Neutrophil (primary cell): Measurements from ENCODE around the gene NEU4.
"Not testable (repeated sequence)": the region's sequence is repeated elsewhere in the genome, so short reads cannot be mapped to it uniquely, and the experiment has no call there.

Source experiments
- H3K27ac ChIP-seq: fragments of 200-600 bp; sonication (generic); 2 replicates; pipeline ENCODE4 v1.5.1; 2016; ENCODE audit warnings: mild to moderate bottlenecking, moderate library complexity
- H3K27me3 ChIP-seq: fragments of 200-600 bp; sonication (generic); 2 replicates; pipeline ENCODE4 v1.6.0; 2016; ENCODE audit warnings: mild to moderate bottlenecking
- H3K36me3 ChIP-seq: fragments of 200-600 bp; sonication (generic); 2 replicates; pipeline ENCODE4 v1.5.1; 2017
- H3K4me1 ChIP-seq, 2 experiments: fragments of 200-600 bp in 1 of 2; sonication (generic) in 1 of 2; 1 replicate in 1 of 2; 2 replicates in 1 of 2; pipeline versions ENCODE4 v1.5.1 to v1.6.1; 2013 to 2016; ENCODE audit warnings: low read depth in 1 of 2, low read length in 1 of 2, mild to moderate bottlenecking in 1 of 2, moderate library complexity in 1 of 2; ENCODE audit not compliant: control insufficient read depth in 1 of 2, insufficient read depth in 1 of 2
- H3K4me3 ChIP-seq, 2 experiments: fragments of 200-600 bp in 1 of 2; sonication (generic) in 1 of 2; 1 replicate in 1 of 2; 2 replicates in 1 of 2; pipeline ENCODE4 v1.5.1; 2013 to 2016; ENCODE audit warnings: low read depth in 1 of 2, low read length in 1 of 2, mild to moderate bottlenecking in 1 of 2, moderate library complexity in 1 of 2
- H3K9me3 ChIP-seq: fragments of 200-600 bp; sonication (generic); 2 replicates; pipeline ENCODE4 v1.5.1; 2016
- CTCF ChIP-seq: fragments of 200-600 bp; sonication (generic); IDR thresholded peaks from 2 replicates; pipeline ENCODE4 v1.5.1; 2016; ENCODE audit warnings: antibody characterized with exemption

Gene NEU4

DNA sequence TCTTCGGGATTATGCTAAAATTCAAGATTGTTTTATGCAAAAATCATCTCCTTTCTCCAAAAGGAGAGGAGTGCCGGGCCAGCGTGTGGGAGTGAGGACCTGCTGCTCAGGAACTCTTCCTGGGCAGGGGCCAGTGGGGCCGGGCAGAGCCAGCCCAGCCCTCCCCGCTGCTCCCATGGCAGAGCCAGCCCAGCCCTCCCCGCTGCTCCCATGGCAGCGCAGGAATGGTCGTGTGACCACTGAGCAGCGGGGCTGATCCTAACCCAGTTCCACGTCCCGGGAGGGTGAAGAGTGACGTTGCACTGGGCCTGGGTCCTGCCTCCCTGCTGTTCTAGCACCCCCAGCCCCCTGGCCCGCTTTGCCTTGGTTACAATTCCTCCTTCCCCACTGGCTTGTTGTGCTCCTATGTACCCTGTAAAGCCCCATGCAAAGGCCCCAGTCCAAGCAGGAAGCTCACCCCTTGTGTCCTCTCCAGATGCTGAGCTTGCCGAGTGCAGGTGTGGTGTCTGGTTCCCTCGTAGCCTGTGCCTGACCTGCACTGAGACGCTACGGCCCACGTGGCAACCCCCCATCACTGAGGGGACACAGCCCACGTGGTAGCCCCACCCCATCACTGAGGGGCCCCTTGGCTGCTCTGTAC, 11.4 kb upstream of the NEU4 start:
- H3K27ac ChIP-seq = no peak overlapping the region
- H3K36me3 ChIP-seq = no peaks in the 10 kb centered on the region
- peaks cover 12% of the 10 kb centered on the region for H3K27me3 ChIP-seq
- no peaks in the 10 kb centered on the region for H3K4me1 ChIP-seq
- no peak for TF ChIP-seq CTCF
- H3K4me3 ChIP-seq = no peak overlapping the region
- no peaks in the 10 kb centered on the region for H3K9me3 ChIP-seq

DNA sequence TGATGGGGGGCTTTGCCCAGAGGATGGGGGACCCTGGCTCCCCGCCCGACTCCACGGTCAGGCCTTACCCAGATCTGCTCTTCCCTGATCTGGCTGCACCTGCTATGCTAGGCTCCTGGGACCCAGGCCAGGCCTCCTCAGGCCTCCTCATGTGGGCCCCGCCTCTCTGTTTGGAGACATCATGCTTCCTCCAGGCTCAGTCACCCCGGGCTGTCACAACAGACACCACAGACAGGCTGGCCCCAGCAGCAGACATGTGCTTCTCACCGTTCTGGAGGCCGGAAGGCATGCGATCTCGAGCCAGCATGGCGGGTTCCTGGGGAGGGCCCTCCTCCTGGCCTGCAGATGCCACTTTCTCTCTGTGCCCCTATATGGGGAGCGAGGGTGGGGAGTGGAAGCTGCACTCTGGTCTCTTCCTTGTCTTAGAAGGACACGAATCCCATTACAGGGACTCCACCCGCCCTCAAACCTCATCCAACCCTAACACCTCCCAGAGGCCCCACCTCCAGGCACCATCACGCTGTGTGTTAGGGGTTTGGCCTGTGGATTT, 10.8 kb upstream of the NEU4 start:
- H3K27me3 ChIP-seq = peaks cover 18% of the 10 kb centered on the region
- H3K27ac ChIP-seq = no peak overlapping the region
- H3K4me3 ChIP-seq = no peak overlapping the region
- no peak for TF ChIP-seq CTCF
- no peaks in the 10 kb centered on the region for H3K36me3 ChIP-seq
- H3K4me1 ChIP-seq = no peaks in the 10 kb centered on the region
- no peaks in the 10 kb centered on the region for H3K9me3 ChIP-seq

DNA sequence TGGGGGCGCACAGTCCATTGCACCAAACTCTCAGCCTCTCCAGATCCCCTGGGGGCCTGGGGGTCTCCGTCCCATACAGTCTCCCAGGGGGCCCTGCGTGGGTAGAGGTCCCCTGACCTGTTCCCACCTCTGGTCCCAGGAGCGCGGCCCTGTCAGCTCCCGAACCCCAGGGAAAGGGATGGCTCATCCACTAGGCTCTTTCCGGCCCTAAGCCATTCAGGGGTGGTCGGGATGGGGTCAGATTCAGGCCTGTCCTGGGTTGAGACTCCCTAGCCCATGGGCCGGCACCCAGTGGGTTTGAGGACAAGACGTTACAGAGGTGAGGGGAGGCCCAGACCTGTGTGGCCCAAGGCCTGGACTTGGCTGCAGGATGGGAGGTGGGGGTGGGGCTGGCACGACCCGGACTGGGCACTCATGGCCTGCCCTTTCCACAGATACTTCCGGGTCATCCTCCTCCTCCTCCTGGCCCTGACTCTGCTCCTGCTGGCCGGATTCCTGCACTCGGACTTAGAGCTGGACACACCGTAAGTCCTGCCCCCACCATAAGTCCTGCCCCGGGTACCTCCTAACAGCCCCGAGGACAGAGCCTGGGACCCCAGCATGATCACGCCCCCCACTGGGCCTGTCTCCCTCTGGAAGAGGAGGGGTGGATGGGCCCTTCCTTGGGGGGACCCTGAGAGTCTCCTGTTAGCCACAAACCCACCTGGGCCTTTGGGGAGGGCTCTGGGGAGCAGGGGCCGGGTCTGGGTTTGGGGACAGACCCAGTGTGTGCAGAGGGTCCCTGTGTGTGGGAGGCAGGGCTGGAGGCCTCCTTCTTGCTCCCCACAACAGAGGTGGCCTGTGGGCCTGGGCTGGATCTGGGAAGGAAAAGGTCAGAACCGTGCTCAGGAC, 10.1 kb upstream of the NEU4 start:
- Histone ChIP-seq H3K4me3 (no peak overlapping the region), H3K36me3 (no peaks in the 10 kb centered on the region), H3K27ac (no peak overlapping the region), H3K27me3 (peaks cover 26% of the 10 kb centered on the region), H3K4me1 (no peaks in the 10 kb centered on the region), H3K9me3 (no peaks in the 10 kb centered on the region)
- TF ChIP-seq CTCF = no peak

DNA sequence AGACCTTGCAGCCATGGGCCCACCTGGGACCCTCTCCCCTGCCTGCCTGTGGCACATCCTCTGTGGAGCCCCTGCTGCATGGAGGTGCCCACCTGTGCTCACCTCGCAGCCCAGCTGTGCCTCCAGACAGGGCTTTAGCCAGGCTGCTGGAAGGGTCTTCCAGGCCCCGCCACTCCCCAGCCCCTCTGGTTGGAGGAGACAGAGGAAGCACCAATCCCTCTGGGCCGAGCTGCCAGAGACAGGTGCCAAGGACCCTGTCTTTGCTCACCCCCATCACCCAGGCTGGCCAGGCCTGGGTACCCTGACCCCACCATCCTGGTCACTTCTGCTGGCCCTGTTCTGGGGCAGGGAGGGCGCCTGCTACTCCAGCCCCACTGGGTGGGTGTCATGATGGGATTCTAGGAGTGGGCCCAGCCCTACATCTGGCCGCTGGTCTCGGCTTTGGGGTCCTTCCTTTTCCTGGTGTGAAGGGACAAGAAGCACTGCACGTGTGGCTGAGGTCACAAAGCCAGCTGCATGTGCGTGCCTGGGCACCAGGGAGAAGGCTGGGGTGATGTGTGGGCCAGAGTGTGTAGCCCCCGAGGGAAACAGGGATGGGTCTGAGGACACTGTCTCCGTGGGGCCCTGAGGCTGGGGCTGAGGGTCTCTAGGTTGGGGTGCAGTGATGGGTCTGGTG, 9.3 kb upstream of the NEU4 start:
- no peaks in the 10 kb centered on the region for H3K36me3 ChIP-seq
- H3K4me1 ChIP-seq = peaks cover 0 to under 1% of the 10 kb centered on the region in 2 experiments
- peaks cover 33% of the 10 kb centered on the region for H3K27me3 ChIP-seq
- no peak for TF ChIP-seq CTCF
- no peak overlapping the region for H3K4me3 ChIP-seq
- H3K9me3 ChIP-seq = no peaks in the 10 kb centered on the region
- H3K27ac ChIP-seq = no peak overlapping the region

DNA sequence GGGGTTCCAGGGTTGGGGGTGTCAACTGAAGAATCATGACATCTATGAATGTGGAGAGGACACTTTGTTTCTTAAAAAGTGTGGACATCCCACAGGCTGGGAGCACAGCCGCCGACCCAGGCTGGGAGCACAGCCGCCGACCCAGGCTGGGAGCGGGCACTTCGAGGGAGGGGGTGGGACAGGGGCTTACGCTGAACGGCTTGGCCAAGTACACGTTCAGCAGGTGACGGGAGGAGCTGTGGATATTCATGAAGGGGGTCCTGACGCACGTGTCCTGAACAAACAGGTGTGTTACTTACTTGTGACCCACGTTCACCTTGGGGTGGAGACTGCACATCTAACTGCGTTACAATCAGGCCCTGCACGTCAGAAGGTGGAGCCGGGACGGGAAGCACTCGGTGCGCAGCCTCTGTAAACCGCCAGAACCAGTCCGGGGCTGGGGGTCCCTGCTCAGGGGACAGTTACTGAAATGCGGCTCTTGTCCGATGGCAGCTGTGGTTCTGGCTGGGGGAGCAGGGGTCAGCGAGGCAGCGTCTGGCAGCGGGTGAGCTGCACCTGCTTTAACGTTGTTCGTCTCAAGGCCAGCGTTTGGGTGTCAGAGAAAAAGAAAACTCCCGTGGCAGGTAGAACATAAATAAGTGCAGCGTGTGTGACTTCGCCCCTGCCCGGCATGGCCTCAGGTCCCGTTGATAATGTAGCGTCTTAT, 8.6 kb upstream of the NEU4 start:
- H3K27ac ChIP-seq, H3K4me1 ChIP-seq, H3K4me3 ChIP-seq, H3K9me3 ChIP-seq, H3K36me3 ChIP-seq: not testable (repeated sequence)
- H3K27me3 ChIP-seq = peaks cover 38% of the 10 kb centered on the region
